Stimulated activated CD4-positive, alpha-beta T cell treated with anti-CD3 and anti-CD28 coated beads, Interleukin-15, amount 100 ng/mL, for 48 hours (primary cell): ENCODE measurements around the gene ZNF678.
"Not testable (repeated sequence)": the region's sequence is repeated elsewhere in the genome, so short reads cannot be mapped to it uniquely, and the experiment has no call there.

Experiments used
- DNase-seq, 2 donors: peaks; one replicate each; pipeline ENCODE4 v3.0.0-alpha.2; 2020; ENCODE audit warnings: low read depth in 2 of 2

Gene ZNF678

DNA sequence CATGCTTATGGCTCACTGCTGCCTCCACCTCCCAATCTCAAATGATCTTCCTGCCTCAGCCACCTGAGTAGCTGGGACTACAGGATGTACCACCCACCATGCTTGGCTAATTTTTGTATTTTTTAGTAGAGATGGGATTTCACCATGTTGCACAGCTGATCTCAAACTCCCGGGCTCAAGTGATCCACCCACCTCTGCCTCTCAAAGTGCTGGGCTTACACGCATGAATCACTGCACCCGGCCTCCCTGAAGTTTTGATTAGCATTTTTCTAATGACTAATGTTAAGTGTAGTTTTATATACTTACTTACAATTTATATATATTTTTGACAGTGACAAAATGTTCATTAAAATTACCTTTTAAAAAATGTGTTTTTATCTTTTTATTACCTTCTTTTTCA lies 41.1 kb downstream of the ZNF678 start:
- no peak for DNase-seq

GRCh38 chr1:227606271-227606670 lies 42.9 kb downstream of the ZNF678 start:
- DNase-seq, result not testable (repeated sequence)

GRCh38 chr1:227607336-227607898 lies 44.1 kb downstream of the ZNF678 start:
- DNase-seq, result no peak

DNA sequence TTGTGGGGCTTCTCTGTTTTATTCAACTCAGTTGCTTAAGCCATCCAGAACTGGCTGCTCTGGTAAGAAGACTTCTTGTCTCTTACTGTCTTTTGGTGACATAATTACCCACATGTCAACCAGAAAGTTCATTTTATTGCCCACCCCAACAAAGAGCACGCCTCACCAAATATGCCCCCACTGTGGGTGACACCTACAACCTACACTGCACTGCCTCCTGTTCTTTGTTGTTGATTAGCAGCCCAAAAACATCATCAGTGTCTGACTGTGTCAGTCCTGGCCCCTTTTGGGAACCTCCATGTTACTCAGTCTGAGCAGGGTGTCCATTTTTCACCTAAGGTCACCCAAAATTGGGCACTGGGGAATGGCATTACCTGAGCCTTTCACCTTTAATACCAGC lies 49.3 kb downstream of the ZNF678 start:
- no peak for DNase-seq

- DNase-seq, result no peak
These were observed 50.2 kb downstream of the ZNF678 start for GRCh38 chr1:227613526-227613925.

GRCh38 chr1:227621211-227621610 lies 57.9 kb downstream of the ZNF678 start:
- DNase-seq, result no peak

DNA sequence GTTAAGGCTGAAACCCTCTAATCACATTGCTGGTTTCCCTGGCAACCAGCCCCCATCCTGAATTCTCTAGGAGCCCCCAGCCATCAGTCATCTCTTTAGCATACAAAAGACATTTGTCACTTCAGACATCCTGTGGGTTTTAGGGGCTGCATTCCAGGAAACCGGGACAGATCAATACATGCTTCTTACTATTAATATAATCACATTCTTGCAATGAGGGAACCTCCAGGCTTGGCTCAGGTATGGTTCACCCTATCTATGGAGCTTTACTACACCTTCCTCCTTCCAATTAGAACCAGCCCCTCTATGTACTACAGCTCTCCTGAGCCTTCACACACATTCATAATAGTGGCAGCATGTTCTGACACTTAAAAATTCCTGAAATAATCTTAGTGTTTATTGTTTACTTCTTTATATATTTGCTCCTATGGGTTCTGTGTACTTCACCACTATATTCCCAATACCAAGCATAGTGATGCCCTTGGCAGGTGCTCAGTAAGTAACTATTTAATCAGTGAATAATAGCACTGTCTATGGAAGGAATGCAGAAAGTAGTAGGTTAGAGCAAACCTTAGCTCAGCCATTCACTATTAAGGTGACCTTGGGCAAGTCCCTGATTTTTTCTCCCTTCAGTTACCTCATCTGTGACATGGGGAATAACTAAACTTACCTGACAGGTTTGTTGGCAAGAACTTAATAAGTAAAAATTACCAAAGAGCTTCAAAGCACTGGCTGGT lies 59.6 kb downstream of the ZNF678 start:
- DNase-seq, result no peak

GRCh38 chr1:227632325-227632724 lies 69.0 kb downstream of the ZNF678 start:
- DNase-seq, result no peak

DNA sequence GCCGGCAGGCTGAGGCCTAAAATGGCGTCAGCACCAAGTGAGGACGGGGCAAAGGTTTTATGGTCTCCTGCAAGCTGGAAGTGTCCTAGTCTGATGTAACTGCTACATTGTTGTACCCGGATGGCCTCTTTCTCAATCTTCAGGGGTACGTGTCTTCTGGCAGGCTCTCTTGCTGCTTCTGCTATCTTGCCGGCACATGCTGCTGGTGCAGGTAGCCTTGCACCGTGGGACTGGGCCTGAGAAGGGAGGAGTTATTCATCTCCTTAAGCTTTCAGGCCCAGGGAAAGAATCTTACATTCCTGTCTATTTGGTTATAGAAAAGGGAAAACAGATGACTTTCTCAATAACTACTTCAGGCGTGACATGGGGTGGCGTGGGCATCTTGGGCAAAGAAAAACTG lies 72.2 kb downstream of the ZNF678 start:
- no peak for DNase-seq

- no peak for DNase-seq
These were observed 91.1 kb downstream of the ZNF678 start for GRCh38 chr1:227654431-227654830.

DNA sequence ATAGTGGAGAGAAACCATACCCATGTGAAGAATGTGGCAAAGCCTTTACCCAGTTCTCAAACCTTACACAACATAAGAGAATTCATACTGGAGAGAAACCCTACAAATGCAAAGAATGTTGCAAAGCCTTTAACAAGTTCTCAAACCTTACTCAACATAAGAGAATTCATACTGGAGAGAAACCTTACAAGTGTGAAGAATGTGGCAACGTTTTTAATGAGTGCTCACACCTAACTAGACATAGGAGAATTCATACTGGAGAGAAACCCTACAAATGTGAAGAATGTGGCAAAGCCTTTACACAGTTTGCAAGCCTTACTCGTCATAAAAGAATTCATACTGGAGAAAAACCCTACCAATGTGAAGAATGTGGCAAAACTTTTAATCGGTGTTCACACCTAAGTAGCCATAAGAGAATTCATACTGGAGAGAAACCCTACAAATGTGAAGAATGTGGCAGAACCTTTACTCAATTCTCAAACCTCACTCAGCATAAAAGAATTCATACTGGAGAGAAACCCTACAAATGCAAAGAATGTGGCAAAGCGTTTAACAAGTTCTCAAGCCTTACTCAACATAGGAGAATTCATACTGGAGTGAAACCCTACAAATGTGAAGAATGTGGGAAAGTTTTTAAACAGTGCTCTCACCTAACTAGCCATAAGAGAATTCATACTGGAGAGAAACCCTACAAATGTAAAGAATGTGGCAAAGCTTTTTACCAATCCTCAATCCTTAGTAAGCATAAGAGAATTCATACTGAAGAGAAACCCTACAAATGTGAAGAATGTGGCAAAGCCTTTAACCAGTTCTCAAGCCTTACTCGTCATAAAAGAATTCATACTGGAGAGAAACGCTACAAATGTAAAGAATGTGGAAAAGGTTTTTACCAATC lies 91.7 kb downstream of the ZNF678 start:
- DNase-seq, result no peak

GRCh38 chr1:227661495-227661894 lies 98.1 kb downstream of the ZNF678 start:
- DNase-seq, result no peak

DNA sequence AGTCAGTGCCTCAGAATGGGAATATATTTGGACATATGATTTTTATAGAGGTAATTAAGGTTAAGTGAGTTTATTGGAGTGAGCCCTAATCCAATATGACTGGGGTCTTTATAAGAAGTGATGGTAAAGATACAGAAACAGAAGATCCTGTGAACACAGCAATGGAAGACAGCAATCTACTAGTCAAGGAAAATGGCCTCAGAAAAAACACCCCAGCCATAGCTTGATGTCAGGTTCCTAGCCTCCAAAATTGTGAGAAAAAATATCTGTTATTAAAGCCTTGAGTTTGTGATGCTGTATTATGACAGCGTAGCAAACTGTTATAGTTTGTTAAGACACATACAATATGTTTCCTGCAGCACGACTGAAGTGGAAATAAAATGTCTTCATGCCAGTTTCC lies 99.6 kb downstream of the ZNF678 start:
- no peak for DNase-seq

DNA sequence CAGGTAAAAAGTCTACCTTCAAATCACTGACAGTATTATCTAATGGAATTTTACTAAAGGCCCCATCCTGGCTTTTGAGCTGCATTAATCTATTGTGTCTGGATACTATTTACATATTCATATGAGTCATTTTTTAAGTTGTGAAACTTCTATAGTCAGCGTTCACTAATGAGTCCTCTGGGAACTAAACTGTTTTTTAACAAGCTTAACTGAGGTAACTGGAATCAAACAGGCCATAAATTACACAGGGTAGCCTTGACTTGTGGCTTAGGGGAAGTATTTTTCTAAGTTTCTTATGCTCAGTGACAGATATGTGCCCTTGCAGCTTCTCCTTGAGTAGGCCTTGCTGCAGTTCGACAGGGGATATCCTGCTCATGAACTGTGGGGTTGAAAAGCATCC lies 102.9 kb downstream of the ZNF678 start:
- no peak for DNase-seq

- no peak for DNase-seq
These were observed 110.1 kb downstream of the ZNF678 start for GRCh38 chr1:227673441-227673840.

- no peak for DNase-seq
These were observed 122.5 kb downstream of the ZNF678 start for GRCh38 chr1:227685807-227686206.

DNA sequence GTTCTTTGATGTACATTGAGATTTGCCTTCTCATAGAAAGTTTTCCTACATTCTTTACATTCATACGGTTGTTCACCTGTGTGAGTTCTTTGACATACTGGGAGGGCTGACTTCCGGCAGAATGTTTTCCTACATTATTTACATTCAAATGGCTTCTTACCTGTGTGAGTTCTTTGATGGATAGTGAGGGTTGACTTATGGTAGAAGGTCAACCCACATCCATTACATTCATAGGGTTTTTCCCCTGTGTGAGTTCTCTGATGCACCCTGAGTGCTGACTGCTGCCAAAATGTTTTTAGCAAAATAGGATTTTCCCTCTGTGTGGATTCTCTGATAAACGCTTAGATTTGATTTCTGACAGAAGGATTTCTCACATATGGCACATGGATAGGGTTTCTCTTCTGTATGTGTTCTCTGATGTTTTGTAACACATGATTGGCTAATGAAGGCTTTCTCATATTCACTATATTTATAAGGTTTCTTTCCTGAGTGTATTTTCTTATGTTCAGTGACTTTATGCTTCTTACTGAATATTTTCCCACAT lies 134.0 kb downstream of the ZNF678 start:
- no peak for DNase-seq

DNA sequence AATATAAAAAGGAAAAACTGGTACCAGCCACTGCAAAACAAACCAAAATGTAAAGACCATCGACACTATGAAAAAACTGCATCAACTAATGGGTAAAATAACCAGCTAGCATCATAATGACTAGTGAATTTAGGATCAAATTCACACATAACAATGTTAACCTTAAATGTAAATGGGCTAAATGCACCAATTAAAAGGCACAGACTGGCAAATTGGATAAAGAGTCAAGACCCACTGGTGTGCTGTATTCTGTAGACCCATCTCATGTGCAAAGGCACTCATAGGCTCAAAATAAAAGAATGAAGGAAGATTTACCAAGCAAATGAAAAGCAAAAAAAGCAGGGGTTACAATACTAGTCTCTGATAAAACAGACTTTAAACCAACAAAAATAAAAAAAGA lies 138.3 kb downstream of the ZNF678 start:
- DNase-seq, result not testable (repeated sequence)

GRCh38 chr1:227707846-227708245 lies 144.5 kb downstream of the ZNF678 start:
- no peak for DNase-seq

DNA sequence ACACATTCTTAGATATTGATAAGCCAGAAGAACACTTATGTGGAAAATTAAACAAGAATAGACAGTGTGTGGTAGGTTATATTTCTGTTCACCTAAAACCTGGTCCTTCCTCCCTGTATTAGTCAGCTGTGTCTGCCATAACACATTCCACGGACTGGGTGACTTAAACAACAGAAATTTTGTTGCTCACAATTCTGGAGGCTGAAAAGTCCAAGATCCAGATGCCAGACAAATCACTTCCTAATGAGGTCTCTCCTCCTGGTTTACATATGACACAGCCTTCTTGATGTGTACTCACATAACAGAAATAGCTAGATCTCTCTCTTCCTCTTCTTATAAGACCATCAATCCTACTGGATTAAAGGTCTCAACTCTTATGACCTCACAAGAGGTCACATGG lies 146.1 kb downstream of the ZNF678 start:
- DNase-seq, result no peak

DNA sequence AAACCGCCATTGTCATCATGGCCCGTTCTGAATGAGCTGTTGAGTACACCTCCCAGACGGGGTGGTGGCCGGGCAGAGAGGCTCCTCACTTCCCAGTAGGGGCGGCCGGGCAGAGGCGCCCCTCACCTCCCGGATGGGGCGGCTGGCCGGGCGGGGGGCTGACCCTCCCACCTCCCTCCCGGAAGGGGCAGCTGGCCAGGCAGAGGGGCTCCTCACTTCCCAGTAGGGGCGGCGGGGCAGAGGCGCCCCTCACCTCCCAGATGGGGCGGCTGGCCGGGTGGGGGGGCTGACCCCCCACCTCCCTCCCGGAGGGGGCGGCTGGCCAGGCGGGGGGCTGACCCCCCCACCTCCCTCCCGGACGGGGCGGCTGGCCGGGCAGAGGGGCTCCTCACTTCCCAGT lies 147.1 kb downstream of the ZNF678 start:
- not testable (repeated sequence) for DNase-seq

DNA sequence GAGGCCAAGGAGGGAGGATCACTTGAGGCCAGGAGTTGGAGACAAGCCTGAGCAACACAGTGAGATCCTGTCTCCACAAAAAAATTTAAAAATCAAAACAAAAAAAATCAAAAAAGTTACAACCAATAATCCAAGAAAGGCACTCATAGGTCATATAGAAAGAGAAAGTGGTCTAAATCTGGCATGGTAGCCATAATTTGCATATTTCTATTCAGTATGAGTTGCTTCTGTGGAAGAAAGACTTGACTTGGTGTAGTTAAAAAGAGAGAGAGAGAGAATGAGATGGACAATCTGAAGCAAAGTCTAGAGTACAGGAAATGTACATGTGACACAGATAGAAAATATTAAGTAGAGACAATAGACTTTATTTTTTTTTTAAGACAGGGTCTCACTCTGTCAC lies 149.3 kb downstream of the ZNF678 start:
- DNase-seq, result no peak
